H1 (cell line): ENCODE measurements around the gene GET3. TPM values are rescaled to one million over a fixed set of nuclear protein-coding genes. Genes with fewer than 3 reads are reported as not detected.

ENCODE experiments used
- CTCF ChIA-PET: fragments of 300-600 bp; sonication (Branson Sonifier 250); formaldehyde crosslinking; loops from one replicate; lab custom pipeline; 2021; ENCODE audit not compliant: partially characterized antibody; lab: Charles Lee
- POLR2A ChIA-PET: fragments of 300-600 bp; sonication (Branson Sonifier 250); formaldehyde crosslinking; loops from one replicate; lab custom pipeline; 2021; ENCODE audit warnings: inconsistent platforms; ENCODE audit not compliant: partially characterized antibody; lab: Charles Lee
- DNase-seq, 2 experiments: peaks; one replicate each; pipeline versions ENCODE4 v3.0.0 to v3.0.0-alpha.2; 2010 to 2022; ENCODE audit warnings: low spot score in 2 of 2, low read depth in 1 of 2, mixed read lengths in 1 of 2
- FAIRE-seq: peaks from 2 replicates; lab custom pipeline; 2011; peaks lifted over from hg19 to GRCh38; lab: Jason Lieb, UNC
- H2AFZ ChIP-seq: 2 replicates; pipeline ENCODE4 v1.8.1; 2012; ENCODE audit warnings: low read length, inconsistent platforms
- H2AK5ac ChIP-seq: 2 replicates; pipeline ENCODE4 v1.6.1; 2013; ENCODE audit warnings: low read depth, low read length
- H2BK120ac ChIP-seq: replicated peaks from 2 replicates; pipeline ENCODE3; 2013; ENCODE audit warnings: low read depth, low read length, inconsistent platforms
- H2BK12ac ChIP-seq: 2 replicates; pipeline ENCODE4 v1.6.1; 2013; ENCODE audit warnings: low read depth, low read length
- H2BK15ac ChIP-seq: 2 replicates; pipeline ENCODE4 v1.6.1; 2013; ENCODE audit warnings: low read length
- H2BK20ac ChIP-seq: 2 replicates; pipeline ENCODE4 v1.6.1; 2013; ENCODE audit warnings: low read length
- H2BK5ac ChIP-seq: 2 replicates; pipeline ENCODE4 v1.6.1; 2013; ENCODE audit warnings: low read depth, low read length
- H3K14ac ChIP-seq: 2 replicates; pipeline ENCODE4 v1.6.1; 2013; ENCODE audit warnings: inconsistent platforms; ENCODE audit not compliant: insufficient read length
- H3K18ac ChIP-seq: 2 replicates; pipeline ENCODE4 v1.6.1; 2013; ENCODE audit warnings: low read length; ENCODE audit errors: extremely low read depth
- H3K23ac ChIP-seq: 2 replicates; pipeline ENCODE4 v1.6.1; 2013; ENCODE audit warnings: inconsistent platforms; ENCODE audit not compliant: insufficient read length
- H3K23me2 ChIP-seq: 2 replicates; pipeline ENCODE4 v1.6.1; 2013; ENCODE audit warnings: low read depth, low read length
- H3K27ac ChIP-seq: 2 replicates; pipeline ENCODE4 v1.6.1; 2011; ENCODE audit warnings: low read depth, low read length, inconsistent platforms
- H3K27me3 ChIP-seq, 4 experiments: replicated peaks in 1 of 4; 1 replicate in 1 of 4; 2 replicates in 3 of 4; pipeline versions ENCODE4 v1.6.1 to v1.8.1; 2011 to 2013; ENCODE audit warnings: low read length in 3 of 4, mild to moderate bottlenecking in 3 of 4, inconsistent platforms in 2 of 4, mixed read lengths in 2 of 4, moderate library complexity in 1 of 4; ENCODE audit not compliant: control insufficient read depth in 3 of 4, insufficient read depth in 3 of 4; ENCODE audit errors: extremely low read depth in 1 of 4
- H3K36me3 ChIP-seq, 4 experiments: 2 replicates each; pipeline versions ENCODE4 v1.6.1 to v1.8.1; 2011 to 2013; ENCODE audit warnings: mild to moderate bottlenecking in 4 of 4, low read length in 3 of 4, moderate library complexity in 2 of 4, control low read depth in 1 of 4, inconsistent platforms in 1 of 4; ENCODE audit not compliant: insufficient read depth in 4 of 4, control insufficient read depth in 2 of 4
- H3K4ac ChIP-seq: replicated peaks from 2 replicates; pipeline ENCODE3; 2013; ENCODE audit warnings: low read length, low read depth, mixed read lengths, inconsistent platforms; ENCODE audit not compliant: insufficient read length
- H3K4me1 ChIP-seq, 4 experiments: replicated peaks in 1 of 4; 1 replicate in 1 of 4; 2 replicates in 3 of 4; pipeline versions ENCODE4 v1.6.1 to v1.8.1; 2011 to 2013; ENCODE audit warnings: low read length in 3 of 4, inconsistent platforms in 2 of 4, mixed read lengths in 1 of 4; ENCODE audit not compliant: insufficient read depth in 4 of 4, control insufficient read depth in 3 of 4
- H3K4me2 ChIP-seq, 2 experiments: 2 replicates each; pipeline versions ENCODE4 v1.6.1 to v1.8.1; 2011 to 2013; ENCODE audit warnings: low read depth in 2 of 2, low read length in 2 of 2, control low read depth in 1 of 2, inconsistent platforms in 1 of 2, mild to moderate bottlenecking in 1 of 2; ENCODE audit not compliant: insufficient read depth in 1 of 2
- H3K4me3 ChIP-seq, 4 experiments: fragments of 200-600, 300-600 bp in 1 of 4; sonication (generic), shearing (Covaris generic), sonication (Bioruptor Twin) in 1 of 4; 2 replicates each; pipeline versions ENCODE4 v1.5.1 to v1.8.1; 2011 to 2016; ENCODE audit warnings: low read length in 4 of 4, low read depth in 3 of 4, control low read depth in 2 of 4, inconsistent platforms in 2 of 4, mild to moderate bottlenecking in 2 of 4, mixed read lengths in 1 of 4, moderate library complexity in 1 of 4; ENCODE audit not compliant: insufficient read depth in 2 of 4; ENCODE audit errors: extremely low read depth in 1 of 4
- H3K56ac ChIP-seq: replicated peaks from 2 replicates; pipeline ENCODE3; 2013; ENCODE audit warnings: low read depth, mild to moderate bottlenecking, mixed read lengths, low read length, inconsistent platforms; ENCODE audit not compliant: insufficient read length
- H3K79me1 ChIP-seq: 2 replicates; pipeline ENCODE4 v1.6.1; 2013; ENCODE audit warnings: low read depth, low read length, control low read depth
- H3K79me2 ChIP-seq, 2 experiments: 2 replicates each; pipeline versions ENCODE4 v1.6.1 to v1.8.1; 2012 to 2013; ENCODE audit warnings: low read length in 2 of 2, mild to moderate bottlenecking in 2 of 2, inconsistent platforms in 1 of 2; ENCODE audit not compliant: insufficient read depth in 2 of 2, control insufficient read depth in 1 of 2
- H3K9ac ChIP-seq, 4 experiments: replicated peaks in 1 of 4; 1 replicate in 1 of 4; 2 replicates in 3 of 4; pipeline versions ENCODE4 v1.6.1 to v1.8.1; 2011 to 2013; ENCODE audit warnings: low read depth in 3 of 4, low read length in 3 of 4, control low read depth in 2 of 4, mild to moderate bottlenecking in 2 of 4, moderate library complexity in 2 of 4, inconsistent platforms in 1 of 4; ENCODE audit errors: extremely low read depth in 1 of 4
- H3K9me3 ChIP-seq, 2 experiments: 2 replicates each; pipeline versions ENCODE4 v1.6.1 to v1.8.1; 2012 to 2013; ENCODE audit warnings: mild to moderate bottlenecking in 2 of 2, moderate library complexity in 2 of 2, control low read depth in 1 of 2, inconsistent platforms in 1 of 2, low read depth in 1 of 2, low read length in 1 of 2, mixed read lengths in 1 of 2; ENCODE audit not compliant: insufficient read depth in 2 of 2
- H4K20me1 ChIP-seq, 2 experiments: replicated peaks in 1 of 2; 2 replicates each; pipeline versions ENCODE3 to v1.8.1; 2011 to 2013; ENCODE audit warnings: inconsistent platforms in 2 of 2, low read length in 2 of 2, mild to moderate bottlenecking in 1 of 2; ENCODE audit not compliant: insufficient read depth in 2 of 2, control insufficient read depth in 1 of 2
- H4K5ac ChIP-seq: 2 replicates; pipeline ENCODE4 v1.6.1; 2013; ENCODE audit warnings: low read length, low read depth, mixed read lengths, inconsistent platforms; ENCODE audit not compliant: insufficient read length
- H4K8ac ChIP-seq: 2 replicates; pipeline ENCODE4 v1.8.0; 2013; ENCODE audit warnings: mild to moderate bottlenecking, moderate library complexity, low read length, inconsistent platforms; ENCODE audit not compliant: insufficient read depth; ENCODE audit errors: extremely low read depth
- H4K91ac ChIP-seq: replicated peaks from 2 replicates; pipeline ENCODE3; 2013; ENCODE audit warnings: low read length, mixed read lengths, inconsistent platforms; ENCODE audit not compliant: insufficient read length
- ASH2L ChIP-seq: fragments of 200-600, 300-600 bp; sonication (generic); IDR thresholded peaks from one replicate; pipeline ENCODE4 v1.7.1; 2017; ENCODE audit warnings: low read length
- GTF2F1 ChIP-seq: IDR thresholded peaks from 2 replicates; pipeline ENCODE4 v1.6.1; 2012; ENCODE audit warnings: low read depth, low read length, improper control_type of control experiment, borderline replicate concordance
- WGBS, 2 experiments: shearing (Covaris generic) in 1 of 2; methylation state at CpG; one replicate each; pipeline versions ENCODE4 v1.1.6 to v1.1.7; 2013 to 2015; ENCODE audit warnings: low lambda C conversion rate in 2 of 2, mixed read lengths in 2 of 2, inconsistent platforms in 1 of 2, low coverage in 1 of 2, missing lambda C conversion rate in 1 of 2; ENCODE audit not compliant: insufficient replicate concordance in 2 of 2, insufficient coverage in 1 of 2, insufficient read length in 1 of 2; ENCODE audit errors: extremely low coverage in 1 of 2, missing lambda C conversion rate in 1 of 2; 5-methylcytosine and 5-hydroxymethylcytosine counted together
- polyA plus RNA-seq, 7 experiments: library from polyadenylated mRNA; depleted of rRNA in 3 of 7; stranded (reverse) in 5 of 7; unstranded in 2 of 7; fragments of >200 nt in 5 of 7; fragments of 200-250 nt in 2 of 7; gene quantifications; 1 replicate in 5 of 7; 2 replicates in 1 of 7; 4 replicates in 1 of 7; pipeline versions ENCODE4 v1.2.1 to v1.2.3, GENCODE V29; 2011 to 2013; ENCODE audit warnings: missing spikeins in 2 of 7, mixed read lengths in 2 of 7
- total RNA-seq: library from RNA; stranded (reverse); fragmentation: NEBNext Ultra II Directional; extraction: Animal tissue kit (Norgen Biotek cat#: 25700); gene quantifications from 2 replicates; pipeline ENCODE4 v1.2.1, GENCODE V29; 2021

Gene GET3
- total and polyA plus RNA-seq, 2 of the 8 experiments (the other 6 are each of a cell fraction or from before 2014, with no cell fraction given), result 105 to 297 TPM

DNA sequence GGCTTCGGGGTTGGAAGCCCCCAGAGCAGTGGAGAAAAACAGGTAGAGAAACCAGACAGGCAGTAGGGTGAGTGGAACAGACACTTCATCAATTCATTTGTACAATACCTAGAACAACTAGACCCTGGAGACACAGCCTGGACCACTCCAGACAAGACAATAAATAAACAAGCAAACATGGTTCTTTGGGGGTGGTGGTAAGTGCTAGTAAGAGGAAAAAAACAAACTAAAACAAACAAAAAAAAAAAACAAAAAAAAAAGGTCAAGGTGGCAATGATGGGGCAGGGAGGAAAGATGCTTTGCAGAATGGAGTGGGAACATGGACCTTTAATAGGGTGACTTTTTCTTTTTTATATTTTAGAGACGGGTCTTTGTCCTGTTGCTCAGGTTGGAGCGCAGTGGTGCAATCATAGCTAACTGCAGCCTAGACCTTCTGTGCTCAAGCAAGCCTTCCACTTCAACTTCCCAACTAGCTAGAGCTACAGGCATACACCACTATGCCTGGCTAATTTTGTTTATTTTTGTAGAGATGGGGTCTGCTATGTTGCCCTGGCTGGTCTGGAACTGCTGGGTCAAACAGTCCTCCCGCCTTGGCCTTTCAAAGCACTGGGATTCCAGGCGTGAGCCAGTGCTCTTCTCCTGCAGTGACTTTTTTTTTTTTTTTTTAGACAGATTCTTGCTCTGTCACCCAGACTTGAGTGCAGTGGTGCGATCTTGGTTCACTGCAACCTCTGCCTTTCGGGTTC lies 57.1 kb downstream of the GET3 start:
- H3K4ac ChIP-seq, result no peak overlapping the region
- H3K56ac ChIP-seq, result no peak overlapping the region
- no peak overlapping the region for H2AFZ ChIP-seq
- H3K23ac ChIP-seq, result no peak overlapping the region
- no peak overlapping the region; the same call in 1 of the 2 replicates for H2AK5ac ChIP-seq
- H3K23me2 ChIP-seq, result peaks cover 29% of the 10 kb centered on the region
- ChIA-PET POLR2A (interaction anchor here (1.1 to 15.2 kb wide), 5 partner anchors 9 to 358 kb away, joined by 3 to 317 read pairs (median 4); partner anchors contain the start of gene HOOK2), CTCF (interaction anchor here (0.7 to 17.9 kb wide), 7 partner anchors 14 to 99 kb away, joined by 3 to 288 read pairs (median 8); no protein-coding TSS in a partner anchor)
- H3K4me2 ChIP-seq, result peak overlapping the region; percentile 74 to 97
- peaks cover under 1 to 6% (median 3%) of the 10 kb centered on the region in 4 experiments; a peak in 6 of 8 replicates for H3K36me3 ChIP-seq
- H3K9ac ChIP-seq, result peak overlapping the region in 2 of 4 experiments; percentile 75; a peak in 5 of 7 replicates
- peak overlapping the region; percentile 88; the same call in 1 of the 2 replicates for H3K27ac ChIP-seq
- H2BK120ac ChIP-seq, result no peak overlapping the region
- H4K20me1 ChIP-seq, result no peaks in the 10 kb centered on the region
- H3K4me1 ChIP-seq, result peaks cover 5 to 26% (median 17%) of the 10 kb centered on the region in 4 experiments
- H2BK12ac ChIP-seq, result no peak overlapping the region; the same call in 1 of the 2 replicates
- 0 out of 2 replicates have a peak overlapping the region, but pooled peaks have one; percentile 75 for H2BK5ac ChIP-seq
- no peak for DNase-seq
- no peaks in the 10 kb centered on the region for H3K79me1 ChIP-seq
- 72% methylated on average over 7 of the region's 7 CpGs; no CpG with 5 or more reads in 1 of the 2 experiments for WGBS, 2 experiments
- no peak overlapping the region for H2BK15ac ChIP-seq
- H4K5ac ChIP-seq, result no peak overlapping the region
- peak overlapping the region; percentile 19 to 71 (median 54); a peak in 7 of 8 replicates for H3K4me3 ChIP-seq
- TF ChIP-seq GTF2F1, result no peak
- TF ChIP-seq ASH2L, result peak; percentile 43
- peaks cover 0 to 18% (median 13%) of the 10 kb centered on the region in 4 experiments; a peak in 5 of 7 replicates for H3K27me3 ChIP-seq
- no peaks in the 10 kb centered on the region for H3K79me2 ChIP-seq
- H3K9me3 ChIP-seq, result no peaks in the 10 kb centered on the region
- no peak for FAIRE-seq
- peak overlapping the region; percentile 29 for H4K91ac ChIP-seq
- H3K14ac ChIP-seq, result no peak overlapping the region
- peak overlapping the region; percentile 95 for H4K8ac ChIP-seq
- no peak overlapping the region for H2BK20ac ChIP-seq
- 0 out of 2 replicates have a peak overlapping the region, but pooled peaks have one; percentile 0 for H3K18ac ChIP-seq
